Osteoblast (primary cell): Measurements from ENCODE around the gene EXTL1. TPM values are rescaled to one million over a fixed set of nuclear protein-coding genes. Genes with fewer than 3 reads are reported as not detected.

ENCODE experiments used
- DNase-seq: peaks from one replicate; pipeline ENCODE4 v3.0.0; 2011; ENCODE audit warnings: low spot score, mixed read lengths; ENCODE audit not compliant: insufficient read length; ENCODE audit errors: missing footprints
- H2AFZ ChIP-seq: 2 replicates; pipeline ENCODE4 v1.6.0; 2011; ENCODE audit warnings: mild to moderate bottlenecking, low read length
- H3K27ac ChIP-seq: 2 replicates; pipeline ENCODE4 v1.5.1; 2011; ENCODE audit warnings: mild to moderate bottlenecking, low read depth, low read length, moderate library complexity
- H3K27me3 ChIP-seq: 2 replicates; pipeline ENCODE4 v1.6.0; 2012; ENCODE audit warnings: mild to moderate bottlenecking, control low read depth, inconsistent platforms, low read length, moderate library complexity; ENCODE audit not compliant: insufficient read depth
- H3K36me3 ChIP-seq: 2 replicates; pipeline ENCODE4 v1.5.1; 2011; ENCODE audit warnings: mild to moderate bottlenecking, low read length, control low read depth, moderate library complexity; ENCODE audit not compliant: insufficient read depth
- H3K4me1 ChIP-seq: 2 replicates; pipeline ENCODE4 v1.5.1; 2011; ENCODE audit warnings: mild to moderate bottlenecking, low read length, control low read depth, moderate library complexity; ENCODE audit not compliant: insufficient read depth
- H3K4me2 ChIP-seq: 2 replicates; pipeline ENCODE4 v1.6.0; 2011; ENCODE audit warnings: mild to moderate bottlenecking, low read length; ENCODE audit not compliant: insufficient read depth
- H3K4me3 ChIP-seq: fragments of 200-600 bp; sonication (generic); 3 replicates; pipeline ENCODE4 v1.5.1; 2012; ENCODE audit warnings: mild to moderate bottlenecking, low read length, inconsistent platforms; ENCODE audit not compliant: insufficient read depth
- H3K79me2 ChIP-seq: 2 replicates; pipeline ENCODE4 v1.6.0; 2012; ENCODE audit warnings: mild to moderate bottlenecking, low read length, control low read depth, inconsistent platforms; ENCODE audit not compliant: insufficient read depth
- H3K9me3 ChIP-seq: 2 replicates; pipeline ENCODE4 v1.5.1; 2011; ENCODE audit warnings: low read depth, low read length, control low read depth
- H4K20me1 ChIP-seq: 2 replicates; pipeline ENCODE4 v1.6.0; 2012; ENCODE audit warnings: mild to moderate bottlenecking, low read length, control low read depth; ENCODE audit not compliant: insufficient read depth
- total RNA-seq: library from RNA; depleted of rRNA; stranded (reverse); fragments of >200 nt; gene quantifications from 2 replicates; pipeline ENCODE4 v1.2.3, GENCODE V29; 2012
- TF ChIP-seq, protein P1 (sequence below): IDR thresholded peaks from 2 replicates; pipeline ENCODE4 v1.5.1; 2011; ENCODE audit warnings: mild to moderate bottlenecking, low read depth, low read length, moderate library complexity; ENCODE audit errors: extremely low read depth

The EXTL1 gene
- total RNA-seq, 1 donor = 1.4 TPM

DNA sequence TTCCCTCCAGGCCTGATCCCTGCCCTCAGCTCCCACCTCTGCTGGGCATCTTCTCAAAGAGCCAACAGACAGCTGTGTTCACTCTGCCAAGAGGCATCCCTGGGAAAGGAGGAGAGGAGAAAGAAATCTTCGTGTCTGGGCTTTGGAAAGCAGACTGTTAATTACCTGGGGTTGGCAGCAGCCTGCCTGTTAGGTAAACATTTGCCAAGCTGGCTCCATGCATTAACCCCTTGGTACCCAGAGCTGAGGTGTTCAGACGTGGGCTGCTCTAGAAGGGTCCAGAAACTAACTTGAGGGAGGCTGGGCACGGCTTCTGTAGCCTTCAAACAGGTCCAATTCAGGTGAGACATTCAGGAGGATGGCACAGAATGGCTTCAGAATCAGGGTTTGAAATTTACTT is 8.7 kb upstream of the EXTL1 start:
- H3K4me2 ChIP-seq = no peak overlapping the region
- no peaks in the 10 kb centered on the region for H3K36me3 ChIP-seq
- H3K27ac ChIP-seq = no peak overlapping the region
- H3K79me2 ChIP-seq = no peaks in the 10 kb centered on the region
- DNase-seq = peak; percentile 66
- H4K20me1 ChIP-seq = no peaks in the 10 kb centered on the region
- H3K4me1 ChIP-seq = peaks cover 28% of the 10 kb centered on the region
- H3K27me3 ChIP-seq = no peaks in the 10 kb centered on the region
- H3K9me3 ChIP-seq = no peaks in the 10 kb centered on the region
- no peak overlapping the region for H2AFZ ChIP-seq
- no peak overlapping the region for H3K4me3 ChIP-seq
- TF ChIP-seq, protein P1, sequence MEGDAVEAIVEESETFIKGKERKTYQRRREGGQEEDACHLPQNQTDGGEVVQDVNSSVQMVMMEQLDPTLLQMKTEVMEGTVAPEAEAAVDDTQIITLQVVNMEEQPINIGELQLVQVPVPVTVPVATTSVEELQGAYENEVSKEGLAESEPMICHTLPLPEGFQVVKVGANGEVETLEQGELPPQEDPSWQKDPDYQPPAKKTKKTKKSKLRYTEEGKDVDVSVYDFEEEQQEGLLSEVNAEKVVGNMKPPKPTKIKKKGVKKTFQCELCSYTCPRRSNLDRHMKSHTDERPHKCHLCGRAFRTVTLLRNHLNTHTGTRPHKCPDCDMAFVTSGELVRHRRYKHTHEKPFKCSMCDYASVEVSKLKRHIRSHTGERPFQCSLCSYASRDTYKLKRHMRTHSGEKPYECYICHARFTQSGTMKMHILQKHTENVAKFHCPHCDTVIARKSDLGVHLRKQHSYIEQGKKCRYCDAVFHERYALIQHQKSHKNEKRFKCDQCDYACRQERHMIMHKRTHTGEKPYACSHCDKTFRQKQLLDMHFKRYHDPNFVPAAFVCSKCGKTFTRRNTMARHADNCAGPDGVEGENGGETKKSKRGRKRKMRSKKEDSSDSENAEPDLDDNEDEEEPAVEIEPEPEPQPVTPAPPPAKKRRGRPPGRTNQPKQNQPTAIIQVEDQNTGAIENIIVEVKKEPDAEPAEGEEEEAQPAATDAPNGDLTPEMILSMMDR = no peak

DNA sequence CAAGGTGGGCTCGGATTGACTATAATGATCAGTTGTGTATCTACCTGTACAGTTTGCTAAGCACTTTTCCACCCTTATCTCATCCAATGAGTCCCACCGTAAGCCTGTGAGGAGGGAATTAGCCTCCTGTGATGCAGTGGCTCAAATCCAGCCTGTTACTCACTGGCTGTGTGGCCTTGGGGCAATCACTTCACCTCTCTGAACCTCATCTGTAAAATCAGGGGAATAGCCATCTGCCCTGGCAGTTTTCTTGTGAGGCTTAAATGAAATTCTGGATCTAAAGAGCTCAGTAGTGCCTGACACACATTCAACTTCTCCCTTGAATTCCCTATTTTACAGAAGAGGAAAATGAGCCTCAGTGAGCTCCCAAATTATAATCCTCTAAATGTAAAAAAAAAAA is 7.4 kb upstream of the EXTL1 start:
- Histone ChIP-seq H3K4me3 (no peak overlapping the region), H2AFZ (no peak overlapping the region), H3K4me2 (no peak overlapping the region), H4K20me1 (no peaks in the 10 kb centered on the region), H3K36me3 (no peaks in the 10 kb centered on the region), H3K9me3 (no peaks in the 10 kb centered on the region), H3K27me3 (no peaks in the 10 kb centered on the region), H3K79me2 (no peaks in the 10 kb centered on the region), H3K27ac (no peak overlapping the region), H3K4me1 (peaks cover 40% of the 10 kb centered on the region)
- TF ChIP-seq, protein P1 = no peak
- no peak for DNase-seq

DNA sequence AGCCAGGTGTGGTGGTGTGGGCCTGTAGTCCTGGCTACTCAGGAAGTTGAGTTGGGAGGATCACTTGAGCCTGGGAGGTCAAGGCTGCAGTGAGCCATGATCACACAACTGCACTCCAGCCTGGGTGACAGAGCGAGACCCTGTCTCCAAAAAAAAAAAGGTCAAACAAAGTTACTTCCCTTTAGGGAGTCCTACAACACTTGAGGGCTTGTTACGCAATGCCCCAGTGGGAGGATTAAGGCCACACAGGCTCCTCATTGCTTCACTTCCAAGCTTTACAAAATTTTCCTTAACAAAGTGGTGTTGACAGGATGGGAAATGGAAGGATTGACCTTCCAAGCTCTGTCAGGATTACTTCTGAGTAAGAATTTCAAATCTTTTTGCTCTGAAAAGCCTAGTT is 6.2 kb upstream of the EXTL1 start:
- no peaks in the 10 kb centered on the region for H3K27me3 ChIP-seq
- H3K4me3 ChIP-seq = no peak overlapping the region
- H2AFZ ChIP-seq = peak overlapping the region; percentile 30
- H3K4me2 ChIP-seq = no peak overlapping the region
- H3K27ac ChIP-seq = peak overlapping the region; percentile 39
- H3K36me3 ChIP-seq = no peaks in the 10 kb centered on the region
- H3K79me2 ChIP-seq = no peaks in the 10 kb centered on the region
- DNase-seq = peak; percentile 46
- peaks cover 51% of the 10 kb centered on the region for H3K4me1 ChIP-seq
- TF ChIP-seq, protein P1 = no peak
- no peaks in the 10 kb centered on the region for H3K9me3 ChIP-seq
- no peaks in the 10 kb centered on the region for H4K20me1 ChIP-seq

DNA sequence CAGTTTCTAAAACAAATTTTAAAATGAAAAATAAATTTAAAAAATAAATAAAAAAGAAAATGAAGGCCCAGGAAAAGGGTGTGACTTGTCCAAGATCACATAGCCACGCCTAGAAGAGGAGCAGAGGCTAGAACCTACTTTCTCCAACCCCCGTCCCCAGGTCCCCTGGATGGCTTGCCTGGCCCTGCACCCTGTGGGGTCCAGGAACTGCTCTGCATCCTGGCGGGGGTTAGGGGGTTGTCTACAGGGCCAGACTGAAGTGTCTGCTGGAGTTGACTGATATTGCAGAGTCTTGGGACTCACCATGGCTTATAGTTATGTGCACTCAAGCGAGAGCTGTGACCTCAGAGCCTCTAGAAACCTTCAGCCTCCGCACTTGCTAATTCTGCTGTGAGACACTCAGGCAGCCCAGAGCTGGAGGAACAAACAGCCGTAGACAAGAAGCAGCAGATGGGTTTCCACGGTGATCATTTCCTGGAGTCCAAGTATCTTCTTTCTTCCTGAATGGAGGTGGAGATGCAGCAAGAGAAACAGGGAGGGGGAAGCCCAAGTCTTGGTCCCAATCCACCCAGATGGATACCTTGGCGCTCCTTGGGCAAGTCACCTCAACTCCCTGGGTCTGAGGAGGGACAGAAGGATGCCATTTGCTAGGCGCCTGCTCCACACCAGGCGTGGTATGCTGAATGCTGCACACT is 5.2 kb upstream of the EXTL1 start:
- H4K20me1 ChIP-seq = no peaks in the 10 kb centered on the region
- peaks cover 61% of the 10 kb centered on the region for H3K4me1 ChIP-seq
- H3K36me3 ChIP-seq = no peaks in the 10 kb centered on the region
- H3K27me3 ChIP-seq = no peaks in the 10 kb centered on the region
- H2AFZ ChIP-seq = no peak overlapping the region
- DNase-seq = no peak
- no peaks in the 10 kb centered on the region for H3K9me3 ChIP-seq
- H3K4me3 ChIP-seq = no peak overlapping the region
- no peak overlapping the region for H3K27ac ChIP-seq
- no peaks in the 10 kb centered on the region for H3K79me2 ChIP-seq
- no peak overlapping the region for H3K4me2 ChIP-seq
- TF ChIP-seq, protein P1 = no peak
